ENCODE measurements around the gene RALGAPA2. TPM values are rescaled to one million over a fixed set of nuclear protein-coding genes. Genes with fewer than 3 reads are reported as not detected.

The RALGAPA2 gene
- polyA plus RNA-seq, 1 donor = 33.1 TPM

GRCh38 chr20:20366876-20367574 lies 345.4 kb downstream of the RALGAPA2 start:
- peaks cover 7% of the 10 kb centered on the region for H3K4me1 ChIP-seq (ENCODE audit: control insufficient read depth, insufficient read depth, low read length)
- no peaks in the 10 kb centered on the region for H3K36me3 ChIP-seq (ENCODE audit: control insufficient read depth, insufficient read depth, low read length)
- no peak overlapping the region for H3K27ac ChIP-seq (ENCODE audit: low read length)
- H3K4me3 ChIP-seq (ENCODE audit: low read length) = peak overlapping the region; percentile 10
- H3K9me3 ChIP-seq (ENCODE audit: control insufficient read depth, low read depth, low read length) = peaks cover 11% of the 10 kb centered on the region
- peaks cover 87% of the 10 kb centered on the region for H3K27me3 ChIP-seq (ENCODE audit: control insufficient read depth, insufficient read depth, low read length)
- WGBS (ENCODE audit: insufficient coverage, low lambda C conversion rate) = no CpG with 5 or more reads among the region's 63 CpGs
- DNase-seq = no peak

- no CpG with 5 or more reads among the region's 19 CpGs for WGBS (ENCODE audit: insufficient coverage, low lambda C conversion rate)
- no peak overlapping the region for H3K27ac ChIP-seq (ENCODE audit: low read length)
- H3K4me3 ChIP-seq (ENCODE audit: low read length) = no peak overlapping the region
- H3K27me3 ChIP-seq (ENCODE audit: control insufficient read depth, insufficient read depth, low read length) = peaks cover 85% of the 10 kb centered on the region
- no peaks in the 10 kb centered on the region for H3K36me3 ChIP-seq (ENCODE audit: control insufficient read depth, insufficient read depth, low read length)
- DNase-seq = no peak
- H3K9me3 ChIP-seq (ENCODE audit: control insufficient read depth, low read depth, low read length) = peaks cover 11% of the 10 kb centered on the region
- peaks cover 7% of the 10 kb centered on the region for H3K4me1 ChIP-seq (ENCODE audit: control insufficient read depth, insufficient read depth, low read length)
Observed at GRCh38 chr20:20366551-20366875, 345.9 kb downstream of the RALGAPA2 start.

- no peak for DNase-seq
- peaks cover 7% of the 10 kb centered on the region for H3K4me1 ChIP-seq (ENCODE audit: control insufficient read depth, insufficient read depth, low read length)
- peaks cover 11% of the 10 kb centered on the region for H3K9me3 ChIP-seq (ENCODE audit: control insufficient read depth, low read depth, low read length)
- H3K36me3 ChIP-seq (ENCODE audit: control insufficient read depth, insufficient read depth, low read length) = no peaks in the 10 kb centered on the region
- peaks cover 85% of the 10 kb centered on the region for H3K27me3 ChIP-seq (ENCODE audit: control insufficient read depth, insufficient read depth, low read length)
- H3K27ac ChIP-seq (ENCODE audit: low read length) = no peak overlapping the region
- WGBS (ENCODE audit: insufficient coverage, low lambda C conversion rate) = 9% methylated on average over 6 of the region's 18 CpGs
- H3K4me3 ChIP-seq (ENCODE audit: low read length) = no peak overlapping the region
Observed at GRCh38 chr20:20365480-20366161, 346.8 kb downstream of the RALGAPA2 start.

DNA sequence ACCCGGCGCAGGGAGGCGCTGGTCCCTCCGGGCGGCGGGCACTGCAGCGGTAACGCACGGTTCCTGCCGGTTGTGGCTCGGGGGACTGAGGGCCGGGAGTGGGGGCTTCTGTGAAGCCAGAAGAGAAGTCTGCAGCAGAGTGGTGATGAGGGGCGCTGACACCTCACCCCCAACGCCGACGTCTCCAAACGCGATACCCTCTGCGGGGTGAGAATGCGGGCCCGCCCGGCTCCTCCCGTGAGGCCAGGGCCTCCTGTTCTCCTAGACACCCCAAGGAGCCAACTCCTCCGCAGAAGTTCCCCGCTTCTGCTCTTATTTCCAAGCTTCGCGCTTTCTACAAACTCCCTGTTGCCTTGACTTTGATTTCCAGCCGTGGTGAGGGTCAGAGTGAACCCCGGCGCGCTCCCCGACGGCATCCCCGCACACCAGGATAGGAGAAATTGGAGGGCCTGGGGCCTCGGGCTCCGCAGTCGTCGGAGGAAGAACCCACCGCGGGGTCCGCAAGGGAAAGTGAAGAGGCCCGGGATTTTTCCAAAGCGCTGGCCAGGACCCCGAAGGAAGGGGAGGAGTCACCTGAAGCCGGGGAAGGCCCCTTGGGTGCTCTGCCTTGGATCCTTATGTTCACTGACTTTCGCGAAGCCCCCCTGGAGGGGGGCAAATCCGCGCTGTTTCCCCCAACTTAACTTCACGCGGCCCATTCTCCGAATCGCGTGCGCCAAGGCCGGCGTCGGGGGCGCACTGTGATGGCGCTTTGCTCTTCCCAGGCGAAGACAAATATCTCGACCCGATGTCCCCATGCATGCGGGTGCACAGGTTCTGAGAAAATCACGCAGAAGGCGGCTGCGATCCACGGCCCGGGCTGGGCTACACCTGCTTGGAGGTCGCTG lies 347.6 kb downstream of the RALGAPA2 start:
- peaks cover 11% of the 10 kb centered on the region for H3K9me3 ChIP-seq (ENCODE audit: control insufficient read depth, low read depth, low read length)
- no CpG with 5 or more reads among the region's 70 CpGs for WGBS (ENCODE audit: insufficient coverage, low lambda C conversion rate)
- H3K4me1 ChIP-seq (ENCODE audit: control insufficient read depth, insufficient read depth, low read length) = peaks cover 7% of the 10 kb centered on the region
- DNase-seq = no peak
- H3K4me3 ChIP-seq (ENCODE audit: low read length) = no peak overlapping the region
- H3K27ac ChIP-seq (ENCODE audit: low read length) = no peak overlapping the region
- peaks cover 83% of the 10 kb centered on the region for H3K27me3 ChIP-seq (ENCODE audit: control insufficient read depth, insufficient read depth, low read length)
- no peaks in the 10 kb centered on the region for H3K36me3 ChIP-seq (ENCODE audit: control insufficient read depth, insufficient read depth, low read length)

GRCh38 chr20:20363799-20364592 lies 348.4 kb downstream of the RALGAPA2 start:
- WGBS (ENCODE audit: insufficient coverage, low lambda C conversion rate) = no CpG with 5 or more reads among the region's 70 CpGs
- peaks cover 11% of the 10 kb centered on the region for H3K9me3 ChIP-seq (ENCODE audit: control insufficient read depth, low read depth, low read length)
- no peaks in the 10 kb centered on the region for H3K36me3 ChIP-seq (ENCODE audit: control insufficient read depth, insufficient read depth, low read length)
- H3K4me3 ChIP-seq (ENCODE audit: low read length) = no peak overlapping the region
- peaks cover 78% of the 10 kb centered on the region for H3K27me3 ChIP-seq (ENCODE audit: control insufficient read depth, insufficient read depth, low read length)
- H3K27ac ChIP-seq (ENCODE audit: low read length) = no peak overlapping the region
- peak in 1 of 2 donors; percentile 48 for DNase-seq
- peaks cover 7% of the 10 kb centered on the region for H3K4me1 ChIP-seq (ENCODE audit: control insufficient read depth, insufficient read depth, low read length)

DNA sequence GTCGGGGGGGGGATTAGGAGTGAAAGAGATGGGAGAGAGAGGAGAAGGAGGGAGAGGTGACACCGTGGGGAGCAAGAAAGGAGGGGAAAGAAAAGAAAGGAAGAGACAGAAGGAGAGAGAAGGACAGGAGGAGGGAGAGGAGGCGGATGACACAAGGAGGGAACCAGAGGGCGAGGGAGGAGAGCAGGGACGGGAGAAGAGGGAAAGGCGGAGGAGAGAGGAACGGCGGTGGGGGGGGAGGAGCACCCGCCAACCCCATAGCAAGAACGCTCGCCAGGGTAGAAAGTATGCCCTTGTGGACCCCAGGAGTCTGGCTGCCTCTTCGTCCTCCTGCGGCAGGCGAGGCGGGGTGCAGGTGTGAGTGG lies 349.0 kb downstream of the RALGAPA2 start:
- no peak overlapping the region for H3K27ac ChIP-seq (ENCODE audit: low read length)
- H3K9me3 ChIP-seq (ENCODE audit: control insufficient read depth, low read depth, low read length) = peaks cover 11% of the 10 kb centered on the region
- H3K4me3 ChIP-seq (ENCODE audit: low read length) = no peak overlapping the region
- peaks cover 7% of the 10 kb centered on the region for H3K4me1 ChIP-seq (ENCODE audit: control insufficient read depth, insufficient read depth, low read length)
- H3K27me3 ChIP-seq (ENCODE audit: control insufficient read depth, insufficient read depth, low read length) = peaks cover 78% of the 10 kb centered on the region
- 0% methylated on average over 2 of the region's 15 CpGs for WGBS (ENCODE audit: insufficient coverage, low lambda C conversion rate)
- no peak for DNase-seq
- H3K36me3 ChIP-seq (ENCODE audit: control insufficient read depth, insufficient read depth, low read length) = no peaks in the 10 kb centered on the region

DNA sequence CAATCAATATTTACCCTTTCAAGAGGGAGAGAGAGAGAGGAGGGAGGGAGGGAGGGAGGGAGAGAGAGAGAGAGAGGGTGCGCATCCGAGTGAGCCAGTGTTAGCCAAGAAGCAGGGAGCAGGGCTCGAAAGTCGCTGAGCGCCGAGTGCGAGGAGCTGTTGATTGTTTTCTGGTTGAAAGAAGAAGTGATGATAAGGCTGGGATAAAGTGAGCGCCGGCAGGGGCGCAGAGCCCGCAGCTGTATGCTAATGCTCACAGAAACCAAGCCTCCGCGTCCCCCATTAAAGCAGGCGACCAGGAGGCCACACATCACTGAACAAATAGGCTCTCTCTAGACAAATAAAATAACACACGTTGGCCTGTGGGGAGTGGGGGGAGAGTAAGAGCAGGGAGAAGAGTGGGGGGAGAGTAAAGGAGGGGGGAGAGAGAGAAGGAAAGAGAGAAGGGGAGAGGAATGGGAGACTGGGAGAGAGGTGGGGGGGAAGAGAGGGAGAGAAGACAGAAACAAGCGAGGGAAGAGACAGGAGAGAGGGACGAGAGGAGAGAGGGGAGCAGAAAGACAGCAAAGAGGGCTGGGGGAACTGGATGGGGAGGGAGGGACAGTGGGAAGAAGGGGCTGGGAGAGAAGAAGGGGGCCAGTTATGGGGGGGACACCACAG lies 349.5 kb downstream of the RALGAPA2 start:
- Histone ChIP-seq H3K36me3 (ENCODE audit: control insufficient read depth, insufficient read depth, low read length) (no peaks in the 10 kb centered on the region), H3K27me3 (ENCODE audit: control insufficient read depth, insufficient read depth, low read length) (peaks cover 77% of the 10 kb centered on the region), H3K4me3 (ENCODE audit: low read length) (no peak overlapping the region), H3K27ac (ENCODE audit: low read length) (no peak overlapping the region), H3K9me3 (ENCODE audit: control insufficient read depth, low read depth, low read length) (peaks cover 11% of the 10 kb centered on the region), H3K4me1 (ENCODE audit: control insufficient read depth, insufficient read depth, low read length) (peaks cover 7% of the 10 kb centered on the region)
- WGBS (ENCODE audit: insufficient coverage, low lambda C conversion rate) = 0% methylated on average over 3 of the region's 17 CpGs
- DNase-seq = peak in 1 of 2 donors; percentile 43

DNA sequence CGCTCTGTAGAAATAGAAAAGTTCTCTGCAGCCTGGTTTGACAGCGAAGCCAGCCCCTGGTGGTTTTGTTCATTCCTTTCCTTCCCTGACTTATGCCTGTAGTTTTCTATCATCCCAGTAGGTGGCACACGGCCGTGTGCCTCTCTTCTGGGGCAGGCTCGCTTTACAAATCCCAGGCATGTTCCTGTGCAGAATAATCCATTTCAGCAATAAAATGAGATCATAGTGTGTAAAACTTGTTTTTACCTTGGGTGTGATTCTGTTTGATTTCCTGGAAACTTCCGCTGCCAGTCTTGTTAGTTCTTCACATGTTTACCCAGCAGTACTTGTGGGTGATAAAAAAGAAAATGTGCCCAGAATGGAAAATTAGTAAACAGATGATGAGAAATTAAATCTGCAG lies 352.0 kb downstream of the RALGAPA2 start:
- peak; percentile 56 to 70 for DNase-seq
- Histone ChIP-seq H3K4me3 (ENCODE audit: low read length) (no peak overlapping the region), H3K36me3 (ENCODE audit: control insufficient read depth, insufficient read depth, low read length) (no peaks in the 10 kb centered on the region), H3K27me3 (ENCODE audit: control insufficient read depth, insufficient read depth, low read length) (peaks cover 54% of the 10 kb centered on the region), H3K4me1 (ENCODE audit: control insufficient read depth, insufficient read depth, low read length) (no peaks in the 10 kb centered on the region), H3K9me3 (ENCODE audit: control insufficient read depth, low read depth, low read length) (peaks cover 11% of the 10 kb centered on the region), H3K27ac (ENCODE audit: low read length) (no peak overlapping the region)
- 0% methylated on average over 1 of the region's 6 CpGs for WGBS (ENCODE audit: insufficient coverage, low lambda C conversion rate)

GRCh38 chr20:20359628-20360027 lies 352.8 kb downstream of the RALGAPA2 start:
- no peaks in the 10 kb centered on the region for H3K4me1 ChIP-seq (ENCODE audit: control insufficient read depth, insufficient read depth, low read length)
- no peak overlapping the region for H3K4me3 ChIP-seq (ENCODE audit: low read length)
- H3K36me3 ChIP-seq (ENCODE audit: control insufficient read depth, insufficient read depth, low read length) = no peaks in the 10 kb centered on the region

More at GRCh38 chr20:20359628-20360027, 352.8 kb downstream of the RALGAPA2 start:
- peaks cover 46% of the 10 kb centered on the region for H3K27me3 ChIP-seq (ENCODE audit: control insufficient read depth, insufficient read depth, low read length)
- WGBS (ENCODE audit: insufficient coverage, low lambda C conversion rate) = no CpG with 5 or more reads among the region's 6 CpGs
- H3K9me3 ChIP-seq (ENCODE audit: control insufficient read depth, low read depth, low read length) = peaks cover 6% of the 10 kb centered on the region
- no peak overlapping the region for H3K27ac ChIP-seq (ENCODE audit: low read length)
- no peak for DNase-seq
